Measurements from ENCODE around the gene TMC4.

The TMC4 gene

GRCh38 chr19:54158812-54159351, 14.1 kb downstream of the TMC4 start:
- Histone ChIP-seq H3K4me3 (IDR thresholded peaks at IDR 0.05; ENCODE audit: insufficient read depth, low read depth, low read length) (no peak overlapping the region), H3K36me3 (ENCODE audit: insufficient read depth) (no peaks in the 10 kb centered on the region), H3K27ac (peak overlapping the region; percentile 57), H3K4me1 (ENCODE audit: low read depth, poor library complexity, severe bottlenecking) (peaks cover 37% of the 10 kb centered on the region), H3K9ac (peak overlapping the region; percentile 28), H4K20me1 (ENCODE audit: insufficient read depth) (no peaks in the 10 kb centered on the region), H2AFZ (ENCODE audit: low read depth) (peak overlapping the region; percentile 32; the same call in 1 of the 2 replicates), H3K4me2 (peak overlapping the region; percentile 97), H3K27me3 (ENCODE audit: insufficient read depth, low read depth) (no peaks in the 10 kb centered on the region; the same call in 1 of the 2 replicates), H3K79me2 (ENCODE audit: insufficient read depth, low read depth) (peaks cover 13% of the 10 kb centered on the region; the same call in 1 of the 2 replicates)
- no peak for TF ChIP-seq CTCF (conservative IDR thresholded peaks at IDR 0.05; ENCODE audit: low read depth, low read length)

GRCh38 chr19:54156953-54157352, 16.0 kb downstream of the TMC4 start:
- peaks cover 13% of the 10 kb centered on the region; the same call in 1 of the 2 replicates for H3K79me2 ChIP-seq (ENCODE audit: insufficient read depth, low read depth)
- no peak overlapping the region for H2AFZ ChIP-seq (ENCODE audit: low read depth)
- no peaks in the 10 kb centered on the region for H3K27me3 ChIP-seq (ENCODE audit: insufficient read depth, low read depth)
- H3K9ac ChIP-seq: no peak overlapping the region
- TF ChIP-seq CTCF (conservative IDR thresholded peaks at IDR 0.05; ENCODE audit: low read depth, low read length): no peak
- no peak overlapping the region for H3K27ac ChIP-seq
- H3K4me2 ChIP-seq: no peak overlapping the region
- 0 out of 2 replicates have a peak, but pooled peaks cover 3% of the 10 kb centered on the region for H3K36me3 ChIP-seq (ENCODE audit: insufficient read depth)
- peaks cover 31% of the 10 kb centered on the region for H3K4me1 ChIP-seq (ENCODE audit: low read depth, poor library complexity, severe bottlenecking)
- H3K4me3 ChIP-seq (IDR thresholded peaks at IDR 0.05; ENCODE audit: insufficient read depth, low read depth, low read length): no peak overlapping the region
- no peaks in the 10 kb centered on the region for H4K20me1 ChIP-seq (ENCODE audit: insufficient read depth)

- no peak overlapping the region for H3K9ac ChIP-seq
- no peak overlapping the region for H2AFZ ChIP-seq (ENCODE audit: low read depth)
- H3K4me3 ChIP-seq (IDR thresholded peaks at IDR 0.05; ENCODE audit: insufficient read depth, low read depth, low read length): no peak overlapping the region
- no peaks in the 10 kb centered on the region for H4K20me1 ChIP-seq (ENCODE audit: insufficient read depth)
- H3K36me3 ChIP-seq (ENCODE audit: insufficient read depth): 0 out of 2 replicates have a peak, but pooled peaks cover 3% of the 10 kb centered on the region
- peaks cover 27% of the 10 kb centered on the region for H3K4me1 ChIP-seq (ENCODE audit: low read depth, poor library complexity, severe bottlenecking)
- H3K79me2 ChIP-seq (ENCODE audit: insufficient read depth, low read depth): peaks cover 13% of the 10 kb centered on the region; the same call in 1 of the 2 replicates
- no peak overlapping the region for H3K4me2 ChIP-seq
- no peak overlapping the region for H3K27ac ChIP-seq
- TF ChIP-seq CTCF (conservative IDR thresholded peaks at IDR 0.05; ENCODE audit: low read depth, low read length): no peak
- no peaks in the 10 kb centered on the region for H3K27me3 ChIP-seq (ENCODE audit: insufficient read depth, low read depth)
These were observed 16.5 kb downstream of the TMC4 start for GRCh38 chr19:54156490-54156889.

- no peak overlapping the region for H2AFZ ChIP-seq (ENCODE audit: low read depth)
- no peak overlapping the region for H3K27ac ChIP-seq
- no peak overlapping the region for H3K4me3 ChIP-seq (IDR thresholded peaks at IDR 0.05; ENCODE audit: insufficient read depth, low read depth, low read length)
- peaks cover 13% of the 10 kb centered on the region; the same call in 1 of the 2 replicates for H3K79me2 ChIP-seq (ENCODE audit: insufficient read depth, low read depth)
- no peak overlapping the region for H3K4me2 ChIP-seq
- TF ChIP-seq CTCF (conservative IDR thresholded peaks at IDR 0.05; ENCODE audit: low read depth, low read length): no peak
- 0 out of 2 replicates have a peak, but pooled peaks cover 3% of the 10 kb centered on the region for H3K36me3 ChIP-seq (ENCODE audit: insufficient read depth)
- peaks cover 19% of the 10 kb centered on the region for H3K4me1 ChIP-seq (ENCODE audit: low read depth, poor library complexity, severe bottlenecking)
- H4K20me1 ChIP-seq (ENCODE audit: insufficient read depth): no peaks in the 10 kb centered on the region
- no peaks in the 10 kb centered on the region for H3K27me3 ChIP-seq (ENCODE audit: insufficient read depth, low read depth)
- H3K9ac ChIP-seq: no peak overlapping the region
These were observed 17.3 kb downstream of the TMC4 start for GRCh38 chr19:54155694-54156093.
